Coronary artery (tissue), 2 donors: Measurements from ENCODE around the gene CEP68.

Experiments
- DNase-seq: peaks from one replicate; pipeline ENCODE4 v3.0.0-alpha.2; 2017; ENCODE audit warnings: low spot score
- H3K27ac ChIP-seq, 2 donors: fragments of 200-600 bp; sonication (generic); one replicate each; pipeline ENCODE4 v1.5.1; 2016 to 2019
- H3K4me3 ChIP-seq: fragments of 200-600 bp; sonication (generic); 2 replicates; pipeline ENCODE4 v1.5.1; 2016; ENCODE audit warnings: mild to moderate bottlenecking, moderate library complexity
- TF ChIP-seq, protein P1 (sequence below): fragments of 200-600 bp; sonication (generic); IDR thresholded peaks from one replicate; pipeline ENCODE4 v1.5.1; 2019; ENCODE audit warnings: antibody characterized with exemption

CEP68 gene

DNA sequence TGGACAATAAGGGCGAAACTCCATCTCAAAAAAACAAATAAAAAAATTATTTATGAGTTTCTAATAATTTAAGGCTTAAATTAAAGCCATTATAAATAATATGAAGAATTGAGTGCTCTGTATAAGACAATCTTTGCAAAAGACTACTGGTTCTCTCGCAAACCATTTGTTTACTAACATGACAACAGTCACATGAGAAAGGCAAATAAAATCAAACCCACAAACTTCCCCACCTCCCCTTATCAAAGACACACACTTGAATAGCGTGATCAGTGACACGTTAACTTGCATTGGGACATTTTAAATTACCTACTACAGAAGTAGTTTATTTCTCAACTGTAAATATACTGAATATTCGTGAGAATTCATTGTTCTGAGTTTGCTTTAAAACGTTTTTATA lies 52.6 kb downstream of the CEP68 start:
- TF ChIP-seq, protein P1, sequence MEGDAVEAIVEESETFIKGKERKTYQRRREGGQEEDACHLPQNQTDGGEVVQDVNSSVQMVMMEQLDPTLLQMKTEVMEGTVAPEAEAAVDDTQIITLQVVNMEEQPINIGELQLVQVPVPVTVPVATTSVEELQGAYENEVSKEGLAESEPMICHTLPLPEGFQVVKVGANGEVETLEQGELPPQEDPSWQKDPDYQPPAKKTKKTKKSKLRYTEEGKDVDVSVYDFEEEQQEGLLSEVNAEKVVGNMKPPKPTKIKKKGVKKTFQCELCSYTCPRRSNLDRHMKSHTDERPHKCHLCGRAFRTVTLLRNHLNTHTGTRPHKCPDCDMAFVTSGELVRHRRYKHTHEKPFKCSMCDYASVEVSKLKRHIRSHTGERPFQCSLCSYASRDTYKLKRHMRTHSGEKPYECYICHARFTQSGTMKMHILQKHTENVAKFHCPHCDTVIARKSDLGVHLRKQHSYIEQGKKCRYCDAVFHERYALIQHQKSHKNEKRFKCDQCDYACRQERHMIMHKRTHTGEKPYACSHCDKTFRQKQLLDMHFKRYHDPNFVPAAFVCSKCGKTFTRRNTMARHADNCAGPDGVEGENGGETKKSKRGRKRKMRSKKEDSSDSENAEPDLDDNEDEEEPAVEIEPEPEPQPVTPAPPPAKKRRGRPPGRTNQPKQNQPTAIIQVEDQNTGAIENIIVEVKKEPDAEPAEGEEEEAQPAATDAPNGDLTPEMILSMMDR: no peak
- H3K27ac ChIP-seq: no peak overlapping the region

DNA sequence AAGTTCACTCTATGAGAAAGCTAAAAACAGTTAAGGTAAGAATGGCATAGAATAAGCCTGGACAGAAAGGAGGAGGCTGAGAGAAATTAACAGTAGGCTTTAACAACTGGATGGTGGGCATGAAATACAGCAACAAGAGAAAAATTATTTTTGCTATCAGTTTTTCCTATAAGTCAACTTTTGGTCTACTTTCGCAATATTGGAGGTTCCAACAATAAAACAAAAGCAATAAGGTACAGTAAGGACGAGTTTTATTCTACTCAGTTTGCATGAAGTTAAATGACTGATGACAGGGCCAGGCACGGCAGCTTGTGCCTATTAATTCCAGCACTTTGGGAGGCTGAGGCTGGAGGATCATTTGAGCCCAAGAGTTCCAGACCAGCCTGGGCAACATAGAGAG lies 56.4 kb downstream of the CEP68 start:
- TF ChIP-seq, protein P1: no peak
- Histone ChIP-seq H3K27ac (no peak overlapping the region), H3K4me3 (no peak overlapping the region)
- no peak for DNase-seq

More for the DNA sequence above, 52.6 kb downstream of the CEP68 start:
- no peak for DNase-seq
- H3K4me3 ChIP-seq: no peak overlapping the region

DNA sequence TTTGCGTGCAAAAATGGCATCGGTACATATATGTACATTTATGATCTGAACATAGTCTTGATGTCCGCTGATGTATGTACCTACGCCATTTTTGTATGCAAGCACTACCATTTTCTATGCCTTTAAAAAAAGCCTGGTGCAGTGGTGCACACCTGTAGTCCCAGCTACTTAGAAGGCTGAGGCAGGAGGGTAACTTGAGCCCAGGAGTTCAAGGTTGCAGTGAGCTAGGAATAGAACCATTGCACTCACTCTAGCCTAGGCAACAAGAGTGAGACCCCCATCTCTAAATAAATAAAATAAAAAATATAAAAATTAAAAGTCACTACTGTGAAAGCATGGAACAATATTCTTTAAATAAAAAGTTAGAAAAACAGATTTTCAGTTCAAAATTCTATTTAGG lies 57.0 kb downstream of the CEP68 start:
- H3K27ac ChIP-seq: no peak overlapping the region
- TF ChIP-seq, protein P1: no peak
- H3K4me3 ChIP-seq: no peak overlapping the region
- no peak for DNase-seq

DNA sequence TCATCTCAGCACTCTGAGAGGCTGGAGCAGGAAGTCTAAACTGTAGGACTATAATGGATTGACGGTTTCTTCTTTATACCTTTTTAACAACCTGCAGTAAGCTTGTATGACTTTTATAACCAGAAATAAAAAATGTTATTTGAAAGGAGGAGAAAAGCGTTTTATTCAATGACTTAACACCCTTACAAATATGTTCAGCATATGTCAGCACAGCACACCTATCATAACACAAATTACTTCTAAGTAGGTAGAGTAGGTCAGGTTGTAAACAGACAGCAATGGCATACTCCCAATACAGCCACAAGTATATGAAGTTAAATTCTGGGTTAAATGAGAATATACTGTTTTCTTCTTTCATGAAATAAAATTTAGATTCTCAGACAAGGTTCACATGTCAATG lies 57.6 kb downstream of the CEP68 start:
- H3K4me3 ChIP-seq: no peak overlapping the region
- DNase-seq: no peak
- no peak overlapping the region for H3K27ac ChIP-seq
- TF ChIP-seq, protein P1: no peak

DNA sequence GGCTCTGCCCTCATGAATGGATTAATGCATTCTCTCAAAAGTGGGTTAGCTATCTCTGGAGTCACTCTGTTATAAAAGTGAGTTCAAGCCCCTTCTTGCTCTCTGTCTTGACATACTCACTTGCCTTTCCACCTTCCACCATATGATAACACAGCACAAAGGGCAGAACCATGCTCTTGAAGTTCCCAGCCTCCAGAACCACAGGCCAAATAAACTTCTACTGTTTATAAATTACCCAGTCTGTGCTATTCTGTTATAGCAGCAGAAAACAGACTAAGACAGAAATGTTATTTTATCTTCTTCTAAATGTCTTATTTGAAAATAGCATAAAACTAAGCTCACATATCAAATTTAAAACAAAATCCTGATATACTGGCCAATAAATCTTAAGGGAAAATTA lies 58.7 kb downstream of the CEP68 start:
- no peak for DNase-seq
- H3K27ac ChIP-seq: no peak overlapping the region
- TF ChIP-seq, protein P1: no peak
- no peak overlapping the region for H3K4me3 ChIP-seq

DNA sequence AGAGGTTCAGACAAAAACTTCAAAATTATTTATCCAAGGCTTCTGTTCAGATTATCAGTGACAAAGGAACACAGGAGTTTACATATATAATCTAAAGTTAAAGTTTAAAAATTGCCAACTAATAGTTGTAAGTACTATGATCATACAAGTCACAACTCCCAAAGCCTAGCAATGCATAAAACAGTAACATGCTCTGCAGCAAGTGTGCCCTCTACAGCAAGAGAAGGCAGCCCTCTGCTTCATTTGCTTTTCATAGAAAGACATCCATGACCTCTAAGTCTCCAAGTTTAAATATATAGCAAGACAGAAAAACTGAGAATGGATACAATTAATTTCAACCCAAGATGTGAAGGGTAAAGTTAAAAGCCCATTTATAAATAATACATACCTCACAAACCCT lies 60.4 kb downstream of the CEP68 start:
- DNase-seq: no peak
- Histone ChIP-seq H3K4me3 (no peak overlapping the region), H3K27ac (no peak overlapping the region)
- TF ChIP-seq, protein P1: no peak

DNA sequence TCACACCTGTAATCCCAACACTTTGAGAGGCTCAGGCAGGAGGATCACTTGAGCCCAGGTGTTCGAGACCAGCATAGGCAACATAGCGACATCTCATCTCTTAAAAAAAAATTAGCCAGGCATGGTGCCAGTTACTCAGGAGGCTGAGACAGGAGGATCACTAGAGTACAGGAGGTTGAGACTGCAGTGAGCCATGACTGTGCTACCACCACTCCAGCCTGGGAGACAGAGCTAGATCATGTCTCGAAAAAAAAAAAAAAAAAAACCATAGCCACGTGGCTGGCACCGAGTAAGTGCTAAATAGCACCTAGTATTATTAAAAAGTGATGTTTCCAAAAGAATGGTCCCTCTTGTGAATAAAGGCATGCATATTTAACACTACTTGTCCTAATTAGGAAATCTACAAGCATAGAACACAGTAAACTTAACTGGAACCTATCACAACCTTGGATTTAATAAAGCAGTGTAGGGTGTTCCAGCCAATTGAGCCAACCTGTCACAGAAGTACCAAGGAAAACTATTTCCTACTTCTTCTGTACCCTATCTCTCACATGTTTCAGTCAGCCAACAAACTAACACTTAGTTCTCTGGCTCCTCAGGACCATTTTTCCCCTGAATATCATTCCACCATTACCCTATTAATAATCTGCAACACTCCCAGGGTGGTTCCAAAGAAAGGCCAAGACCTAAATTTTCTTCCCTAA lies 64.9 kb downstream of the CEP68 start:
- no peak for DNase-seq
- no peak overlapping the region for H3K4me3 ChIP-seq
- TF ChIP-seq, protein P1: no peak
- no peak overlapping the region for H3K27ac ChIP-seq
